ENCODE data around the gene SCN5A. TPM values are rescaled to one million over a fixed set of nuclear protein-coding genes. Genes with fewer than 3 reads are reported as not detected.

Gene SCN5A
- total and polyA plus RNA-seq, 2 of the 4 experiments (the other 2 are of a cell fraction), result 1.9 to 2.0 TPM

DNA sequence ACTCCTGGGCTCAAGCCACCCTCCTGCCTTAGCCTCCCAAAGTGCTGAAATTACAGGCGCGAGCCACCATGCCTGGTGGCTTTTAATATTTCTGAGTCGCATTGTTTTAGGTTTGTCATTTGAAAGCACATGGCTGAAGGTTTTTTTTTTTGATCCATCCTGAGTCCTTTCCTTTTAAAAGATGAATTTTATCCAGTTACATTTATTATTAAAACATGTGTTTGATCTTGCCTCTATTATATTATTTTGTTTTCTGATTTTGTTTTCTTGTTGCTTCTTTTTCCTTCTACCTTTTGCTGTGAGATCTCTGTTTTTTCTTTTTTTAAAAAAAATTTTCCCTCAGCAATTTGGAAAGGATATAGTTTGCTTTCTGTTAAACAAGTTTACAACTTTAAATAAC is 76.4 kb downstream of the SCN5A start:
- H2BK5ac ChIP-seq (ENCODE audit: low read depth, low read length, poor library complexity, severe bottlenecking), result no peak overlapping the region
- H3K56ac ChIP-seq (ENCODE audit: extremely low read depth, insufficient read depth, low read length), result no peak overlapping the region
- no peak for TF ChIP-seq ELK1 (IDR thresholded peaks at IDR 0.05; ENCODE audit: borderline replicate concordance, low read depth, low read length)
- TF ChIP-seq POLR2A (IDR thresholded peaks at IDR 0.05; ENCODE audit: low read depth, low read length), result no peak
- no peak for TF ChIP-seq RAD21 (IDR thresholded peaks at IDR 0.05; ENCODE audit: low read length)
- DNase-seq (no peak), ATAC-seq (ENCODE audit: low read depth) (no peak)
- no peaks in the 10 kb centered on the region for H3K79me1 ChIP-seq (ENCODE audit: low read depth in 1 of 2, low read length in 2 of 2)
- no peak overlapping the region for H3K27ac ChIP-seq (ENCODE audit: insufficient read depth, low read length)
- H3K14ac ChIP-seq (replicated peaks; ENCODE audit: low read depth, low read length), result no peak overlapping the region
- no peaks in the 10 kb centered on the region for H3K27me3 ChIP-seq (ENCODE audit: control insufficient read depth, insufficient read depth, low read length)
- no peak overlapping the region for H3K4me2 ChIP-seq (ENCODE audit: low read depth, low read length)
- no peak overlapping the region for H2AFZ ChIP-seq (replicated peaks; ENCODE audit: low read length, poor library complexity)
- no CpG with 5 or more reads among the region's 3 CpGs for WGBS, 2 experiments (ENCODE audit: extremely low coverage in 2 of 2, insufficient read length in 1 of 2)
- BruUV-seq (replicated peaks), result no TSS peak
- H4K5ac ChIP-seq (ENCODE audit: low read depth, low read length), result no peak overlapping the region
- no peak overlapping the region for H2BK120ac ChIP-seq (ENCODE audit: low read depth, low read length)
- dilution Hi-C loops (cut with HindIII; ENCODE audit: low sequenced_read_pairs, unreplicated experiment) (no loop called here), in situ Hi-C loops (cut with MboI; ENCODE audit: low sequenced_read_pairs) (no loop called here), intact Hi-C loops (cut with micrococcal nuclease) (no loop called here)
- no peaks in the 10 kb centered on the region for H3K4me1 ChIP-seq (ENCODE audit: control insufficient read depth, insufficient read depth, low read length)
- ChIA-PET POLR2A (ENCODE audit: unreplicated experiment) (no interaction called here), CTCF (no interaction called here)
- H3K9me3 ChIP-seq (ENCODE audit: control insufficient read depth, insufficient read depth, low read length), result no peaks in the 10 kb centered on the region
- 0 out of 2 replicates have a peak, but pooled peaks cover 8% of the 10 kb centered on the region for H3K9me1 ChIP-seq (ENCODE audit: insufficient read depth, low read length)
- H2BK20ac ChIP-seq (ENCODE audit: low read depth, low read length), result no peak overlapping the region
- H2AK5ac ChIP-seq (ENCODE audit: low read depth, low read length), result no peak overlapping the region
- H2AK9ac ChIP-seq (replicated peaks; ENCODE audit: low read depth, low read length, poor library complexity), result no peak overlapping the region
- H3K9ac ChIP-seq (ENCODE audit: low read depth, low read length), result no peak overlapping the region
- H3K23ac ChIP-seq (ENCODE audit: low read depth, low read length), result no peak overlapping the region
- no peak overlapping the region for H3K4me3 ChIP-seq (ENCODE audit: insufficient read depth, low read depth, low read length)
- no peaks in the 10 kb centered on the region for H4K20me1 ChIP-seq (ENCODE audit: insufficient read depth, low read length)
- no peak overlapping the region for H4K8ac ChIP-seq (ENCODE audit: low read depth in 2 of 2, low read length in 2 of 2)
- H4K91ac ChIP-seq (ENCODE audit: insufficient read depth, low read depth, low read length), result no peak overlapping the region
- H3K36me3 ChIP-seq (ENCODE audit: control insufficient read depth, insufficient read depth, low read length), result no peaks in the 10 kb centered on the region
- no peak overlapping the region for H3K18ac ChIP-seq (ENCODE audit: low read depth, low read length)
- H3K4ac ChIP-seq (ENCODE audit: low read depth, low read length), result no peak overlapping the region
- no peak overlapping the region for H2BK15ac ChIP-seq (ENCODE audit: low read depth, low read length)

All from IMR-90 (cell line).